ENCODE measurements around the gene PDIA2. TPM values are rescaled to one million over a fixed set of nuclear protein-coding genes. Genes with fewer than 3 reads are reported as not detected.
"Not testable (repeated sequence)": the region's sequence is repeated elsewhere in the genome, so short reads cannot be mapped to it uniquely, and the experiment has no call there.

PDIA2 gene
- total and polyA plus RNA-seq, 3 donors from 2014 or later = 1.2 to 5.3 (median 2.6) TPM

DNA sequence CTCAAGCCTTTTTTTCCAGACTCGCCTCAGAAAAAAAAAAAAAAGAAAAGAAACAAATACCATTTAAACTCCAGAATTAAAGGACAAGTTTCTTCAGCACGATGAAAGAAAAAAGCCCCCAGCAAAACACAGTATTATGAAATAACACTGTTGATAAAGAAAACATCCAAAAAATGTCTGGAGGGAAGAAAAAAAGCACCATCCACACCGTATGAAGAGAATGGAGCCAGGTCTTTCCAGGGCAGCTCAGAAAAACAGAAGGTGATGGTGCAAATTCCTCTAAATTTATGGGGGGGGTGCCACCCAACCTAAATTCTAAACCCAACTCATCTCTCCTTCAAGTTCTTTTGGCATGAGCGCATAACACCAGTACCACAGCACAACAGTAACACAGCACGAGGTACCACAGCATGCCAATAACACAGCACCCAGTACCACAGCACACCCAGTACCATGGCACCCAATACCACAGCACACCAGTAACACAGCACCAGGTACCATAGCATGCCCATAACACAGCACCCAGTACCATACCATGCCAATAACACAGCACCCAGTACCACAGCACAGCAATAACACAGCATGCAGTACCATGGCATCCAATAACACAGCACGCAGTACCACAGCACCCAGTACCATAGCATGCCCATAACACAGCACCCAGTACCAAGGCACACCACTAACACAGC, 50.6 kb downstream of the PDIA2 start:
- Histone ChIP-seq H3K4me1 (peaks cover 5% of the 10 kb centered on the region), H3K36me3 (ENCODE audit: low read depth, missing control alignments) (no peaks in the 10 kb centered on the region), H3K9me3 (no peaks in the 10 kb centered on the region), H3K27me3 (no peaks in the 10 kb centered on the region), H3K27ac (no peak overlapping the region), H3K4me3 (no peak overlapping the region)
- TF ChIP-seq, protein P1, sequence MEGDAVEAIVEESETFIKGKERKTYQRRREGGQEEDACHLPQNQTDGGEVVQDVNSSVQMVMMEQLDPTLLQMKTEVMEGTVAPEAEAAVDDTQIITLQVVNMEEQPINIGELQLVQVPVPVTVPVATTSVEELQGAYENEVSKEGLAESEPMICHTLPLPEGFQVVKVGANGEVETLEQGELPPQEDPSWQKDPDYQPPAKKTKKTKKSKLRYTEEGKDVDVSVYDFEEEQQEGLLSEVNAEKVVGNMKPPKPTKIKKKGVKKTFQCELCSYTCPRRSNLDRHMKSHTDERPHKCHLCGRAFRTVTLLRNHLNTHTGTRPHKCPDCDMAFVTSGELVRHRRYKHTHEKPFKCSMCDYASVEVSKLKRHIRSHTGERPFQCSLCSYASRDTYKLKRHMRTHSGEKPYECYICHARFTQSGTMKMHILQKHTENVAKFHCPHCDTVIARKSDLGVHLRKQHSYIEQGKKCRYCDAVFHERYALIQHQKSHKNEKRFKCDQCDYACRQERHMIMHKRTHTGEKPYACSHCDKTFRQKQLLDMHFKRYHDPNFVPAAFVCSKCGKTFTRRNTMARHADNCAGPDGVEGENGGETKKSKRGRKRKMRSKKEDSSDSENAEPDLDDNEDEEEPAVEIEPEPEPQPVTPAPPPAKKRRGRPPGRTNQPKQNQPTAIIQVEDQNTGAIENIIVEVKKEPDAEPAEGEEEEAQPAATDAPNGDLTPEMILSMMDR (IDR thresholded peaks at IDR 0.05) = no peak
- no peak for TF ChIP-seq POLR2A (IDR thresholded peaks at IDR 0.05)
- intact Hi-C loops (cut with DNase I; ENCODE audit: low total_unique reads) = no loop called here
- DNase-seq = no peak
- WGBS, 2 donors = 66 to 73% methylated on average over 6 of the region's 6 CpGs

GRCh38 chr16:334164-334832, 51.3 kb downstream of the PDIA2 start:
- H3K4me1 ChIP-seq; H3K9me3 ChIP-seq; H3K36me3 ChIP-seq (ENCODE audit: low read depth, missing control alignments); H3K27ac ChIP-seq; H3K4me3 ChIP-seq; DNase-seq; intact Hi-C loops (cut with DNase I; ENCODE audit: low total_unique reads); H3K27me3 ChIP-seq: not testable (repeated sequence)
- 93 to 100% methylated on average over 1 to 5 of the region's 5 CpGs for WGBS, 2 donors

DNA sequence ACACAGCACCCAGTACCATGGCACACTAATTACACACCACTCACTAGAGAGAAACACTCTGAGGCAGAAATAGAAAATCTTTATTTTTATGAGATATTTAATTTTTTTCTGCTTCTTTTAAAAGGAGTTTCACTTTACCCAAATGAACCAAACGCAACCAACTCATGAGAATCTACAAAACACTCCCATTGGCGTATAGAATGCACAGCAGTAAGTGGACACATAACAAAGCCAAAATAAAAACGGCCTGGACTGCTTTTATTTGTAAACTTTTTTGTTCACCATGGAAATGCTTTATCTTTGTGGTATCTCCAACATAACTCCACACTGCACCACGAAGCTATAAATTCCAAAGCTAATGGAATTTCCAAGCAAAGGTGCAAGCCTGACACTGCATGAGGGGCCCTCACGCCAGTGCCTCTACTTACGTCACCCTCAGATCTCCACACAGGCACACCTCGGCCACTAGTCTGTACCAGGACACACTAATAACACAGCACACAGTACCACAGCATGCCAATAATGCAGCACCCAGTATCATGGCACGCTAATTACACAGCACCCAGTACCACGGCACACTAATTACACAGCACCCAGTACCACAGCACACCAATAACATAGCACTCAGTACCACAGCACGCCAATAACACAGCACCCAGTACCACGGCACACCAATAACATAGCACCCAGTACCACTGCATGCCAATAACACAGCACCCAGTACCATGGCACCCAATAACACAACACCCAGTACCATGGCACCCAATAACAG, 52.1 kb downstream of the PDIA2 start:
- H3K27ac ChIP-seq; intact Hi-C loops (cut with DNase I; ENCODE audit: low total_unique reads); DNase-seq; H3K4me3 ChIP-seq; H3K9me3 ChIP-seq; H3K36me3 ChIP-seq (ENCODE audit: low read depth, missing control alignments); H3K4me1 ChIP-seq; H3K27me3 ChIP-seq: not testable (repeated sequence)
- WGBS, 2 donors = 84% methylated on average over 11 of the region's 11 CpGs

DNA sequence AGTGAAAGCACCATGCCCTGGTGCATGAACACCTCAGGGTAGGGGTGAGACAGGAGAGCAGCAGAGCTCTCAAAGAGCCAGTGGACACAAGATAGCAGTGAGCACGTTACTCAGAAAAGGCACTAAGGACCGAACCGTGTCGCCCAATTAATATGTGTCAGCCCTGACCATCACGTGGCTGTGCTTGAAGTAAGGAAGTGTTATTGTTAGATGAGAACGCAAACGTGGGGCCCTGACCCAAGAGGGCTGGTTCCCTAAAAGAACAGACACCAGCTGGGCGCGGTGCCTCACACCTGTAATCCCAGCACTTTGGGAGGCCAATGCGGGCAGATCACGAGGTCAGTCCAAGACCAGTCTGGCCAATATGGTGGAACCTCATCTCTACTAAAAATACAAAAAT, 53.3 kb downstream of the PDIA2 start:
- no peak overlapping the region for H3K4me3 ChIP-seq
- no peak overlapping the region for H3K27ac ChIP-seq
- TF ChIP-seq, protein P1 (IDR thresholded peaks at IDR 0.05) = no peak
- TF ChIP-seq POLR2A (IDR thresholded peaks at IDR 0.05) = no peak
- no peaks in the 10 kb centered on the region for H3K27me3 ChIP-seq
- no peak for DNase-seq
- H3K36me3 ChIP-seq (ENCODE audit: low read depth, missing control alignments) = no peaks in the 10 kb centered on the region
- intact Hi-C loops (cut with DNase I; ENCODE audit: low total_unique reads) = no loop called here
- 93% methylated on average over 11 of the region's 11 CpGs for WGBS, 2 donors
- H3K9me3 ChIP-seq = no peaks in the 10 kb centered on the region
- H3K4me1 ChIP-seq = no peaks in the 10 kb centered on the region

Other genes with a start within 250 kb of the PDIA2 start
- gene POLR3K, start 229.6 kb upstream of the PDIA2 start, total RNA-seq = 1 to 10 TPM; 2.4 to 3.0 TPM
- gene POLR3K, start 229.6 kb upstream of the PDIA2 start, polyA plus RNA-seq (ENCODE audit: insufficient read depth, low read depth, low replicate concordance) = 6.5 TPM
- gene SNRNP25, start 229.3 kb upstream of the PDIA2 start, total RNA-seq = 10 to 100 TPM; 12.8 to 17.5 TPM
- gene SNRNP25, start 229.3 kb upstream of the PDIA2 start, polyA plus RNA-seq (ENCODE audit: insufficient read depth, low read depth, low replicate concordance) = 26.9 TPM
- gene RHBDF1, start 210.5 kb upstream of the PDIA2 start, total RNA-seq = 10 to 100 TPM; 18.3 to 22.5 TPM
- 15.9 TPM for gene RHBDF1, start 210.5 kb upstream of the PDIA2 start, polyA plus RNA-seq (ENCODE audit: insufficient read depth, low read depth, low replicate concordance)
- gene MPG, start 204.9 kb upstream of the PDIA2 start, total RNA-seq = 10 to 100 TPM; 44.8 to 61.7 TPM
- 42.6 TPM for gene MPG, start 204.9 kb upstream of the PDIA2 start, polyA plus RNA-seq (ENCODE audit: insufficient read depth, low read depth, low replicate concordance)
- gene NPRL3, start 144.5 kb upstream of the PDIA2 start, total RNA-seq = 10 to 100 TPM; 57.5 to 57.8 TPM
- gene NPRL3, start 144.5 kb upstream of the PDIA2 start, polyA plus RNA-seq (ENCODE audit: insufficient read depth, low read depth, low replicate concordance) = 73.4 TPM
- gene HBZ, start 130.5 kb upstream of the PDIA2 start, total RNA-seq = 1 to 10 TPM; 1.1 to 9.0 TPM
- 3.7 TPM for gene HBZ, start 130.5 kb upstream of the PDIA2 start, polyA plus RNA-seq (ENCODE audit: insufficient read depth, low read depth, low replicate concordance)
- 1 to 10 TPM; 1.6 to 3.7 TPM for gene HBM, start 117.2 kb upstream of the PDIA2 start, total RNA-seq
- gene HBM, start 117.2 kb upstream of the PDIA2 start, polyA plus RNA-seq (ENCODE audit: insufficient read depth, low read depth, low replicate concordance) = not detected
- gene HBA2, start 110.3 kb upstream of the PDIA2 start, total RNA-seq = 10 to 100 TPM in 1 of 2 donors, 1 to 10 TPM in 1; 7.1 to 27.4 TPM
- 68.9 TPM for gene HBA2, start 110.3 kb upstream of the PDIA2 start, polyA plus RNA-seq (ENCODE audit: insufficient read depth, low read depth, low replicate concordance)
- gene HBA1, start 106.5 kb upstream of the PDIA2 start, total RNA-seq = 10 to 100 TPM in 1 of 2 donors, not detected in 1; 11.7 TPM
- gene HBA1, start 106.5 kb upstream of the PDIA2 start, polyA plus RNA-seq (ENCODE audit: insufficient read depth, low read depth, low replicate concordance) = 24.0 TPM
- 1 to 10 TPM; 4.2 to 4.3 TPM for gene HBQ1, start 102.7 kb upstream of the PDIA2 start, total RNA-seq
- gene HBQ1, start 102.7 kb upstream of the PDIA2 start, polyA plus RNA-seq (ENCODE audit: insufficient read depth, low read depth, low replicate concordance) = 1.3 TPM
- 100 to 1,000 TPM; 145 to 192 TPM for gene LUC7L, start 53.7 kb upstream of the PDIA2 start, total RNA-seq
- gene LUC7L, start 53.7 kb upstream of the PDIA2 start, polyA plus RNA-seq (ENCODE audit: insufficient read depth, low read depth, low replicate concordance) = 81.1 TPM
- 100 to 1,000 TPM; 151 to 168 TPM for gene FAM234A, start 48.3 kb upstream of the PDIA2 start, total RNA-seq
- gene FAM234A, start 48.3 kb upstream of the PDIA2 start, polyA plus RNA-seq (ENCODE audit: insufficient read depth, low read depth, low replicate concordance) = 89.7 TPM
- gene RGS11, start 7.2 kb upstream of the PDIA2 start, total RNA-seq = 1 to 10 TPM; 1.2 to 2.9 TPM
- 3.0 TPM for gene RGS11, start 7.2 kb upstream of the PDIA2 start, polyA plus RNA-seq (ENCODE audit: insufficient read depth, low read depth, low replicate concordance)
- gene ARHGDIG, start 2.6 kb upstream of the PDIA2 start, total RNA-seq = 1 to 10 TPM; 6.6 to 7.7 TPM
- 2.9 TPM for gene ARHGDIG, start 2.6 kb upstream of the PDIA2 start, polyA plus RNA-seq (ENCODE audit: insufficient read depth, low read depth, low replicate concordance)
- 10 to 100 TPM; 30.6 to 32.0 TPM for gene AXIN1, start 69.6 kb downstream of the PDIA2 start, total RNA-seq
- gene AXIN1, start 69.6 kb downstream of the PDIA2 start, polyA plus RNA-seq (ENCODE audit: insufficient read depth, low read depth, low replicate concordance) = 19.4 TPM
- gene MRPL28, start 87.4 kb downstream of the PDIA2 start, total RNA-seq = 100 to 1,000 TPM; 108 to 119 TPM
- 161 TPM for gene MRPL28, start 87.4 kb downstream of the PDIA2 start, polyA plus RNA-seq (ENCODE audit: insufficient read depth, low read depth, low replicate concordance)
- 100 to 1,000 TPM; 261 to 265 TPM for gene PGAP6, start 98.8 kb downstream of the PDIA2 start, total RNA-seq
- gene PGAP6, start 98.8 kb downstream of the PDIA2 start, polyA plus RNA-seq (ENCODE audit: insufficient read depth, low read depth, low replicate concordance) = 121 TPM
- 100 to 1,000 TPM in 1 of 2 donors, 10 to 100 TPM in 1; 87.5 to 107 TPM for gene NME4, start 114.0 kb downstream of the PDIA2 start, total RNA-seq
- 79.2 TPM for gene NME4, start 114.0 kb downstream of the PDIA2 start, polyA plus RNA-seq (ENCODE audit: insufficient read depth, low read depth, low replicate concordance)
- 10 to 100 TPM; 52.2 to 56.1 TPM for gene DECR2, start 118.7 kb downstream of the PDIA2 start, total RNA-seq
- 33.2 TPM for gene DECR2, start 118.7 kb downstream of the PDIA2 start, polyA plus RNA-seq (ENCODE audit: insufficient read depth, low read depth, low replicate concordance)
- 100 to 1,000 TPM; 166 to 186 TPM for gene RAB11FIP3, start 142.5 kb downstream of the PDIA2 start, total RNA-seq
- 61.7 TPM for gene RAB11FIP3, start 142.5 kb downstream of the PDIA2 start, polyA plus RNA-seq (ENCODE audit: insufficient read depth, low read depth, low replicate concordance)
- 100 to 1,000 TPM; 108 to 115 TPM for gene CAPN15, start 244.5 kb downstream of the PDIA2 start, total RNA-seq
- 48.0 TPM for gene CAPN15, start 244.5 kb downstream of the PDIA2 start, polyA plus RNA-seq (ENCODE audit: insufficient read depth, low read depth, low replicate concordance)

Measured in testis (tissue), 3 donors.